GM21381 (cell line): ENCODE results near the gene BCL3.

Experiments used
- ATAC-seq: cut with Tn5 transposase; IDR thresholded peaks from one replicate; pipeline ENCODE4 v1.9.1; 2021; ENCODE audit warnings: mild to moderate bottlenecking, moderate library complexity; ENCODE audit not compliant: unreplicated experiment

Gene BCL3

GRCh38 chr19:44741258-44741731 lies 7.2 kb upstream of the BCL3 start:
- no peak for ATAC-seq

- ATAC-seq = no peak
Observed at GRCh38 chr19:44741841-44742329, 6.6 kb upstream of the BCL3 start.

GRCh38 chr19:44742330-44743061 lies 6.0 kb upstream of the BCL3 start:
- ATAC-seq = no peak

GRCh38 chr19:44744871-44745332 lies 3.6 kb upstream of the BCL3 start:
- no peak for ATAC-seq

GRCh38 chr19:44745341-44745831 lies 3.1 kb upstream of the BCL3 start:
- ATAC-seq = no peak

GRCh38 chr19:44745887-44746600 lies 2.5 kb upstream of the BCL3 start:
- ATAC-seq = no peak

- no peak for ATAC-seq
Observed at GRCh38 chr19:44746616-44746945, 1.9 kb upstream of the BCL3 start.

GRCh38 chr19:44746946-44747738 lies 1.4 kb upstream of the BCL3 start:
- peak; percentile 40 for ATAC-seq

- ATAC-seq = peak; percentile 5
Observed at GRCh38 chr19:44747739-44748425, 626 bp upstream of the BCL3 start.

- no peak for ATAC-seq
Observed at GRCh38 chr19:44749292-44749691, 784 bp downstream of the BCL3 start.

GRCh38 chr19:44749994-44750393 lies 1.5 kb downstream of the BCL3 start:
- ATAC-seq = no peak

GRCh38 chr19:44752123-44752815 lies 3.8 kb downstream of the BCL3 start:
- ATAC-seq = no peak

GRCh38 chr19:44752816-44753625 lies 4.5 kb downstream of the BCL3 start:
- peak; percentile 66 for ATAC-seq

GRCh38 chr19:44753626-44753931 lies 5.1 kb downstream of the BCL3 start:
- ATAC-seq = no peak

GRCh38 chr19:44753932-44754749 lies 5.6 kb downstream of the BCL3 start:
- peak; percentile 34 for ATAC-seq

GRCh38 chr19:44754750-44755080 lies 6.2 kb downstream of the BCL3 start:
- no peak for ATAC-seq

- no peak for ATAC-seq
Observed at GRCh38 chr19:44755219-44755618, 6.7 kb downstream of the BCL3 start.

GRCh38 chr19:44756089-44756562 lies 7.6 kb downstream of the BCL3 start:
- no peak for ATAC-seq
